NCI-H69 (cell line): ENCODE measurements around the gene NRN1.
"Not testable (repeated sequence)": the region's sequence is repeated elsewhere in the genome, so short reads cannot be mapped to it uniquely, and the experiment has no call there.

ENCODE experiments used
- DNase-seq: peaks from one replicate; lab custom pipeline; 2025; lab: John Stamatoyannopoulos, UW

Gene NRN1

GRCh38 chr6:5981126-5982026 is 25.3 kb downstream of the NRN1 start:
- no peak for DNase-seq

GRCh38 chr6:5979650-5980420 is 26.9 kb downstream of the NRN1 start:
- no peak for DNase-seq

DNA sequence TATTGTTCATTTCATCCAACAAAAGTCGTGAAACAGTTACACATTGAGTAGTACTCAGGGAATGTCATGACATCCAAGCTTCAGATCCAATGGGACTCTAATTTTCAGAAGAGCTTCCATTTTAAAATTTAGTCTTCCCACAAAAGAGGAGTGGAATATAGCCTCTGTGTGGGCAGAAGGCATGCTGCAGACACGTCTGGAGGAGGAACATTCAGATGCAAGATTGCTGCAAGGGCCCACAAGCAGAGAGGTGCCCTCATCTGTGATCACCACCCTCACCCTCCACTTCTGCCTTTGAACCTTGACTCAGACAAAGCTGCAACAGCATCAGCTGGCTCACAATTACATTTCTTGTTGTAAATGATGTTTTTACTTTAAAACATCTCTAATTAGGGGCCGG is 29.9 kb downstream of the NRN1 start:
- no peak for DNase-seq

DNA sequence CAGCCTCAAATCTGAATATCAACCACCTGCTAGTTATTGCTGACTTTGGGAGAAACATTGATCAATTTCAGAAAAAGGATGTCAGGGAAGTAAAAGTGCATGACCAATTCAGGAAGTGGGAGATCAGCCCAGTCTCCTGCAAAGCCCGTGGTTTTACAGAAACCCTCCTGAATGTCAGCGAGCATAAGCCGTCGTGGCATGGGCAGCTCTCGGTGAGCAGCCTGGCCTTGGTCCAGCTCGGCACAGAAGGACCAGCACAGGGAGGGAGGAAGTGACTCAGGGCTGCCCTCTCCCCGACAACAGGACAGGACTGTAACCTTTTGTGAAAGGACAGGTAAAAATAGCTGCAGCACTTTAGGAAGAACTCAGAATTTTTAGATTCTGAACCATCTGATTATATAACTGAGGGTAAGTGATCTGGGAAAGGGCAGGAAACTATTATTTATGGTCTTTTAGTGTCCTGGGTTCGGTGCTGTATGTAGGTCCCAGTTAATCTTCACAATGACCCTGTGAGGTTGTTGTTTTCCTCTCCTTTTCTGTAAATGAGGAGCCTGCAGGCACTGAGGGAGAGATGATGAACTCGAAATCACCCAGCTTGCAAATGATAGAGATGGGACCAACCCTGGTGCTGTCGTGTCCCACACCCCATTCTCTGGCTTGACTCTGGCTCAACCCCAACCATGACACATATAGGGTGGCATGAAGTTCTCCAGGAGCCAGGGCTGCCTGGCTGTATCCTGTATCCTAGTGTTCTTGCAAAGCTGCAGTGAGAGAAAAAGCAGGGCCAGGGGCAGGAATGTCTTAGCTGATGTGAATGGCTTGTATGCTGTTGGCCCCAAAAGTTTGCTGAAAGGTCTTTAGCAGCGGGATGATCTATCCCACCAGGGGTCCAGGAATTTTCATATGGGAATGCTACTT is 37.6 kb downstream of the NRN1 start:
- no peak for DNase-seq

DNA sequence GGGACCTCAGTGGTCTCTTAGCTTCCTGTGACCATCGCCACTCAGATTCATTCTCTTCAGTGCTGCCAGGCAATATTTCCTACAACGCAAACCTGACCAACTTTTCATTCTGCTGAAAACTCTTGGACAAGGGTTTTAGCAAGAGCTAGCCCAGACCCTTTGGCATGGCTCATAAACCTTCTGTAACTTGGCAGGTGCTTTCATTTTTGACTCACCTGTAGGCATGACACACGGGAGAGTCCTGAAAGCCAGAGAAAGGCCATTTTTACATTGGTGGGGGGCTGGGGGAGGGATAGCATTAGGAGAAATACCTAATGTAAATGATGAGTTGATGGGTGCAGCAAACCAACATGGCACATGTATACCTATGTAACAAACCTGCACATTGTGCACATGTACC is 38.7 kb downstream of the NRN1 start:
- DNase-seq, result not testable (repeated sequence)

- DNase-seq, result no peak
Measured at GRCh38 chr6:5967594-5967993, 39.1 kb downstream of the NRN1 start.

DNA sequence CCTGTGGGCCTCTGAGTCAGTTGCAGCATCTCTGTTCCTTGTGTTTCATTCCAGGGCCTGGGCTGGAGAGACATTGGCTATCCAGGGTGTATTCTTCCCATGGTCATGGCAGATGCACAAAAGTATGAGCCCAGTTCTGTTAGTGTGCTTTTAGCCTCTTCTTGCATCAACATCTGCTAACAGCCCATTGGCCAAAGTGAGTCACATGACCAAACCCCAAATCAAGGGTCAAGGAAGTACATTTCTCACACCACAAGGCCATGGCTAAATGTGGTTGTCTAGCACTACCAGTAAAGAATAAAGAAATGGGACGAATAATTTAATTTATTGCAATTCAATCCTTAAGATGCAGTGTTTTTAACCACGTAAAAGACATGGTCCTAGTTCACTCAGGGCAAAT is 43.9 kb downstream of the NRN1 start:
- DNase-seq, result no peak

DNA sequence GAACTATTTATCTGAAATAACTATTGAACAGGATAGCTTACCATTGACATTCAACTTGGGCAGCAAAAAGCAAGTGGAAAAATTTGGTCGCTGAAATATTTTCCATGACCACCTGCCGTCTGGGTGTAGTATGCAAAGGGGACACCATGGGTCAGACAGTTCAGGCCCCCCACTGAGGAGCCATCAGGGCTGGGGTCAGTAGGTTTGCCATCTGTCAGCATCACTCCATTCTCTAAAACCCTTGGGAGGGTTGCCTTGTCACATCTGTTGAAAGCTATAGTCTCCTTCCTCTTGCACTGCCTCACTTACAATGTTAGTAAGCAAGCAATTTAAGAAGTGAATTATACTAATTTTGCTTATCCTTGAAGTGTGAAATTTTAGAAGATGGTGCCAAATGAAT is 44.9 kb downstream of the NRN1 start:
- DNase-seq, result no peak

- no peak for DNase-seq
Measured at GRCh38 chr6:5960456-5960855, 46.3 kb downstream of the NRN1 start.

DNA sequence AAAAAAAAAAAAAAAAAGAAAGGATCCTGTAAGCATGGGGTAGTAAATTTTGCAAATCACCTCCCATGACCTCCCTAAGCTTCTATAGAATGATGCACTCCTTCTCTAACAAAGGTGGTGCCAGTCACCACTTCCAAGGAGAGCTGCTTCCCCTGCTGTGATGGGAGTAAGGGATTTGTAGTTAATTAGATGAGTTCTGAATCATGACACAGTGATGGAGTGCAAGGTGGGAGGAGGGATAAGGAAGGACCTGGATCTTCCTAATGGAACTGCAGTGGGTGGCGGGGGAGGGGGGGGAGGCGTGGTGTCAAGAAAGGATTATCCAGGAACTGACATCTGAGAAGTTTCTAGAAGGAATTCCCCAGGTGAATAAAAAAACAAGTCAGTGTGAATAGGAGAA is 47.8 kb downstream of the NRN1 start:
- no peak for DNase-seq

- no peak for DNase-seq
Measured at GRCh38 chr6:5956939-5957338, 49.8 kb downstream of the NRN1 start.

GRCh38 chr6:5950361-5950785 is 56.4 kb downstream of the NRN1 start:
- DNase-seq, result peak; percentile 3
